Thyroid gland (tissue), 4 donors: Measurements from ENCODE around the gene PHGDH. TPM values are rescaled to one million over a fixed set of nuclear protein-coding genes. Genes with fewer than 3 reads are reported as not detected.

Experiments
- DNase-seq, 2 donors: peaks; one replicate each; pipeline ENCODE4 v3.0.0-alpha.2; 2019
- H3K27ac ChIP-seq, 3 donors: fragments of 200-600 bp; sonication (generic); 1 replicate in 2 of 3; 2 replicates in 1 of 3; pipeline ENCODE4 v1.5.1; 2016 to 2019; ENCODE audit warnings: mild to moderate bottlenecking in 1 of 3, moderate library complexity in 1 of 3
- H3K27me3 ChIP-seq: fragments of 200-600 bp; sonication (generic); one replicate; pipeline ENCODE4 v1.5.1; 2019
- H3K36me3 ChIP-seq, 2 donors: fragments of 200-600 bp; sonication (generic); one replicate each; pipeline ENCODE4 v1.5.1; 2016 to 2019
- H3K4me1 ChIP-seq, 2 donors: fragments of 200-600 bp; sonication (generic); one replicate each; pipeline ENCODE4 v1.5.1; 2017 to 2019
- H3K4me3 ChIP-seq, 3 donors: fragments of 200-600 bp; sonication (generic); replicated peaks in 1 of 3; 1 replicate in 2 of 3; 2 replicates in 1 of 3; pipeline ENCODE4 v1.5.1; 2016; ENCODE audit warnings: mild to moderate bottlenecking in 1 of 3
- H3K9me3 ChIP-seq: fragments of 200-600 bp; sonication (generic); one replicate; pipeline ENCODE4 v1.5.1; 2017
- POLR2A ChIP-seq, 2 donors: fragments of 450-650 bp; IDR thresholded peaks; one replicate each; pipeline ENCODE4 v1.6.1; 2017; ENCODE audit warnings: antibody characterized with exemption in 2 of 2, mild to moderate bottlenecking in 2 of 2, moderate library complexity in 1 of 2
- WGBS, 2 donors: methylation state at CpG; one replicate each; pipeline ENCODE4 v1.1.5; 2017; 5-methylcytosine and 5-hydroxymethylcytosine counted together
- intact Hi-C: fragments of 100-400 bp; cut with DNase I; formaldehyde crosslinking; loops from one replicate; pipeline ENCODE4 v1.15.1; 2023
- total RNA-seq, 4 donors: library from RNA; depleted of rRNA; stranded (reverse); fragments of >200 nt; gene quantifications; one replicate each; pipeline ENCODE4 v1.2.3, GENCODE V29; 2016
- TF ChIP-seq, protein P1 (sequence below), 6 experiments: fragments of 200-600 bp in 3 of 6; fragments of 450-650 bp in 3 of 6; sonication (generic) in 3 of 6; IDR thresholded peaks; one replicate each; pipeline ENCODE4 v1.5.1; 2016 to 2019; ENCODE audit warnings: antibody characterized with exemption in 6 of 6, mild to moderate bottlenecking in 2 of 6, inconsistent platforms in 1 of 6, moderate library complexity in 1 of 6

PHGDH gene
- 100 to 1,000 TPM in 2 of 4 donors, 10 to 100 TPM in 2; 36.0 to 308 (median 102) TPM for total RNA-seq

GRCh38 chr1:119711804-119712341, at the start of gene PHGDH:
Gene PHGDH (plus strand): TSS chr1:119711934. CDS start chr1:119712023, 89 bp downstream.
- peak; percentile 77 to 80 for DNase-seq
- Histone ChIP-seq H3K27me3 (no peaks in the 10 kb centered on the region), H3K4me3 (peak within 1 kb of the TSS; percentile 49 to 89 (median 56)), H3K4me1 (peaks cover 12 to 18% of the 10 kb centered on the region in 2 donors), H3K36me3 (no peaks in the 10 kb centered on the region), H3K27ac (peak within 1 kb of the TSS; percentile 1 to 70 (median 53)), H3K9me3 (no peaks in the 10 kb centered on the region)
- intact Hi-C loops, result no loop called here
- 1 to 2% methylated on average over 25 to 27 of the region's 27 CpGs for WGBS, 2 donors
- peak in 1 of 2 donors; percentile 73 for TF ChIP-seq POLR2A (IDR thresholded peaks at IDR 0.05)
- TF ChIP-seq, protein P1, sequence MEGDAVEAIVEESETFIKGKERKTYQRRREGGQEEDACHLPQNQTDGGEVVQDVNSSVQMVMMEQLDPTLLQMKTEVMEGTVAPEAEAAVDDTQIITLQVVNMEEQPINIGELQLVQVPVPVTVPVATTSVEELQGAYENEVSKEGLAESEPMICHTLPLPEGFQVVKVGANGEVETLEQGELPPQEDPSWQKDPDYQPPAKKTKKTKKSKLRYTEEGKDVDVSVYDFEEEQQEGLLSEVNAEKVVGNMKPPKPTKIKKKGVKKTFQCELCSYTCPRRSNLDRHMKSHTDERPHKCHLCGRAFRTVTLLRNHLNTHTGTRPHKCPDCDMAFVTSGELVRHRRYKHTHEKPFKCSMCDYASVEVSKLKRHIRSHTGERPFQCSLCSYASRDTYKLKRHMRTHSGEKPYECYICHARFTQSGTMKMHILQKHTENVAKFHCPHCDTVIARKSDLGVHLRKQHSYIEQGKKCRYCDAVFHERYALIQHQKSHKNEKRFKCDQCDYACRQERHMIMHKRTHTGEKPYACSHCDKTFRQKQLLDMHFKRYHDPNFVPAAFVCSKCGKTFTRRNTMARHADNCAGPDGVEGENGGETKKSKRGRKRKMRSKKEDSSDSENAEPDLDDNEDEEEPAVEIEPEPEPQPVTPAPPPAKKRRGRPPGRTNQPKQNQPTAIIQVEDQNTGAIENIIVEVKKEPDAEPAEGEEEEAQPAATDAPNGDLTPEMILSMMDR (IDR thresholded peaks at IDR 0.05), result no peak

- Histone ChIP-seq H3K4me1 (peaks cover 33 to 39% of the 10 kb centered on the region in 2 donors), H3K4me3 (no peak overlapping the region), H3K27me3 (no peaks in the 10 kb centered on the region), H3K9me3 (no peaks in the 10 kb centered on the region), H3K36me3 (no peaks in the 10 kb centered on the region), H3K27ac (peak overlapping the region; percentile 53 to 91 (median 79))
- TF ChIP-seq POLR2A (IDR thresholded peaks at IDR 0.05), result no peak
- TF ChIP-seq, protein P1 (IDR thresholded peaks at IDR 0.05), result no peak
- 42 to 52% methylated on average over 3 of the region's 3 CpGs for WGBS, 2 donors
- peak in 1 of 2 donors; percentile 24 for DNase-seq
- intact Hi-C loops, result no loop called here
Observed at GRCh38 chr1:119662034-119662437, 49.7 kb upstream of the PHGDH start.

GRCh38 chr1:119664067-119664466, 47.7 kb upstream of the PHGDH start:
- intact Hi-C loops, result no loop called here
- H3K36me3 ChIP-seq, result no peaks in the 10 kb centered on the region

GRCh38 chr1:119667173-119667572, 44.6 kb upstream of the PHGDH start:
- intact Hi-C loops, result no loop called here
- WGBS, 2 donors, result 47 to 69% methylated on average over 6 of the region's 6 CpGs
- Histone ChIP-seq H3K36me3 (no peaks in the 10 kb centered on the region), H3K4me1 (peaks cover 5 to 15% of the 10 kb centered on the region in 2 donors), H3K27me3 (no peaks in the 10 kb centered on the region), H3K27ac (no peak overlapping the region), H3K9me3 (no peaks in the 10 kb centered on the region), H3K4me3 (no peak overlapping the region)
- DNase-seq, result peak; percentile 48 to 51
- no peak for TF ChIP-seq POLR2A (IDR thresholded peaks at IDR 0.05)
- TF ChIP-seq, protein P1 (IDR thresholded peaks at IDR 0.05), result no peak

More at GRCh38 chr1:119664067-119664466, 47.7 kb upstream of the PHGDH start:
- WGBS, 2 donors, result 79 to 80% methylated on average over 5 of the region's 5 CpGs
- Histone ChIP-seq H3K9me3 (no peaks in the 10 kb centered on the region), H3K27ac (no peak overlapping the region), H3K27me3 (no peaks in the 10 kb centered on the region), H3K4me3 (no peak overlapping the region), H3K4me1 (peaks cover 33 to 44% of the 10 kb centered on the region in 2 donors)
- TF ChIP-seq, protein P1 (IDR thresholded peaks at IDR 0.05), result no peak
- no peak for TF ChIP-seq POLR2A (IDR thresholded peaks at IDR 0.05)
- no peak for DNase-seq

GRCh38 chr1:119670898-119671297, 40.8 kb upstream of the PHGDH start:
- Histone ChIP-seq H3K4me3 (no peak overlapping the region), H3K36me3 (no peaks in the 10 kb centered on the region), H3K27ac (no peak overlapping the region), H3K27me3 (no peaks in the 10 kb centered on the region), H3K4me1 (peaks cover 3 to 11% of the 10 kb centered on the region in 2 donors), H3K9me3 (no peaks in the 10 kb centered on the region)
- intact Hi-C loops, result no loop called here
- TF ChIP-seq, protein P1 (IDR thresholded peaks at IDR 0.05), result no peak
- no peak for TF ChIP-seq POLR2A (IDR thresholded peaks at IDR 0.05)
- no peak for DNase-seq
- WGBS, 2 donors, result 97 to 100% methylated on average over 2 of the region's 2 CpGs
